HG03064 (cell line): ENCODE measurements around the gene GALNTL6.

Source experiments
- ATAC-seq: cut with Tn5 transposase; IDR thresholded peaks from one replicate; pipeline ENCODE4 v1.9.1; 2021; ENCODE audit warnings: low read depth; ENCODE audit not compliant: unreplicated experiment

Gene GALNTL6

DNA sequence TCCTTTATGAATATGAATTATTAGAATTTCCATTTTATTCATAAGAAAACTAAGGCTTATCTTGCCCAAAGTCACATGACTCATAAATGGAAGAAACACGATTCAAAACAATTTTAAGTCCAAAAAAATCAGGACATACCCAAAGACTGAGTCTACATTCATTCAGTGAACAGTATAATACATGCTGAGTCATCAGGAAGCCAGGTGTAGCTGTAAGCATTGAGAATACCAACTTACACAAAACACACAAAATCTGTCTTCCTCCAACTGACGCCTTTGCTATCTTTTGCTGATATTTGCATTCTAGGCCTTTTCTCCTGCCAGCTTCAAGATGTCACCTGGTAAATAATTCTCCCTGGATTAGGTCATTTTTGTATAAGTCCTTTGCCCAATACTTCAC is 835.3 kb downstream of the GALNTL6 start:
- ATAC-seq, result no peak

GRCh38 chr4:172649143-172649542 is 835.9 kb downstream of the GALNTL6 start:
- no peak for ATAC-seq

GRCh38 chr4:172650758-172651530 is 837.7 kb downstream of the GALNTL6 start:
- ATAC-seq, result no peak

- ATAC-seq, result no peak
Measured at GRCh38 chr4:172651961-172652360, 838.8 kb downstream of the GALNTL6 start.

GRCh38 chr4:172652369-172652768 is 839.2 kb downstream of the GALNTL6 start:
- no peak for ATAC-seq

DNA sequence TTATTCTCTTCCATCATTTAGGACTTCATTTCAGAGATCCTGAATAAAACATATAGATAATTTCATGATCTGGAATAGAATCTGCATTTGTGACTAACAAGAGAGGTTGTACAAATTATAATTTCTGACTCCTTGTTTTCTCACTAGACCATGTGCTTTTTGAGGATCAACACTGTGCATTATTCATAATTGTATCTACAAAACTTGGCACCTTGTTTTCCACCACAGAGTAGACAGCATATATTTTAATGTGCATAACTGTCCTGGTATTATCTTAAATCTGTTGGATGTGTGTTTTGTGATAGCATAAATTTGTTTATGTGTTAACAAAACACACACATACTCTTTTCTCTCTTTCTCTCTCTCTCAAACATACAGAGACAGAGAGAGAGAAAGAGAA is 840.5 kb downstream of the GALNTL6 start:
- no peak for ATAC-seq

- no peak for ATAC-seq
Measured at GRCh38 chr4:172654457-172654856, 841.3 kb downstream of the GALNTL6 start.

DNA sequence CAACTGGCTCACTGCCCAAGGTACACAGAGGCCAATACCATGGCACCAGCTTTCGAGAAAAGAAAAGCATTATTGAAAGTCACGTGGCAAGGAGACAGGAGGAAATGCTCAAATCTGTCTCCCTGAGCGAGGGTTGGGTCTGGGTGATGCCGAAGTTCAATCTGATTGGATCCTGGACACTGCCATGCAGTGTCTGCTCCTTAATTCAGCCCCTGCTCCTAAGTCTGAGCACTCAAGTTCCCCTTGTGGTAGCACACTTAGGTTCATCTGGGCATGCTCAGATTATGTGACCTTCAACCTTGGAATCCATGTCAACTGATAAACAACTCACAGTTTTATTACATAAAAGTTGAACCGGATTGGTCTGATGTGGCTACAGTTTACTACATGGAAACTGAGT is 842.9 kb downstream of the GALNTL6 start:
- ATAC-seq, result no peak

DNA sequence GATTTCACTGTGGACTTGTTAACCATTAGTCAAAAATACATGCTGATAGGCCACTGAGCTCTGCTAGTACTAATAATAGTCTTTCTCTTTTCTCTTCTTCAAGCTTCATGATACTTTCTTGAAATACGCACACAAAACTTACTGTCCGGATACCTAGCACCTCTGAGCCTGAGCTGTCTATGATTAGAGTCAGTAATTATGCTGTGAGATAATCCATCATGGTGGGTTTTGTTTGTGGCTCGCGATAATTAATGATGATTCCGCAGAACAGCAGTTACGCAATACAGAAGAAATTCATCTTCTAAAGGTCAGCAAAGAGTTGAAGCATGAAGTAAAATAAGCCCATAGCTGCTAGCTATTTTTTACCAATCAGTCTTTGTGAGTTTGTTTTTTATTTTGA is 843.9 kb downstream of the GALNTL6 start:
- ATAC-seq, result no peak

DNA sequence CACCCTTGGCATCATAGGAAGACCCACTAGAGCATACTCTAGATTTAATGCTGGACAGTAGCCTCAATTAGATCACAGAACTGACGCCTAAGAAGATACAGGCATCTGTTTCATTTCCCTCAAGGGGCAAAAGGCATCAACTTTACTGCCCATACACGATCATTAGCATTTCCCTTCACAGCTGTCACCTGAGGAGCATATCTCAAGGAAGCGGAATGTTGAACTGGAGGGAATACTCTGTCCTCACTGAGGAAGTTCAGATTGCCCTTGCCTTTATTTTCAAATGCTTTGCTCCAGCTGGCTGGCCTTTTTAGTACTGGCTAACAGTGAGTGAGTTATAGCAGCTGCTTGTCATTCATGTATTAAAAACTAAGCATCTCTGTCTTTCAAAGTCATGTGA is 847.0 kb downstream of the GALNTL6 start:
- no peak for ATAC-seq

DNA sequence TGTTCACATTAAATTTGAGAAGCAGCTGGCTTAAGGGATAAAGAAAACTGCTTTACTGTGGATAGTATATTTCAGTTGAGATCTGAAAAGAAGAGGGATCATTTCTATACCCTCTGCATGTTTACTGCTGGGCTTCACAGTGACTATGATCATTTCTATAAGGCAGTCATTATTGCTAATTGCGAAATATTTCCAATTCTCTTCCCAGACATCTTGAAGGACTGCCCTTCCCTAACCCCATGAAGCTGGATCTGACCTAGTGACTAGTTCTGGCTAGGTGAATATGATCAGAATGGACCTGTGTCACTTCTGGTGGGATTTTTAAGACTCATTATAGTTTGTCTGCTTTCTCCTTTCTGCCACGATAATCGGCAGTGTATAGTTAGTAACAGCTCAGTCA is 848.9 kb downstream of the GALNTL6 start:
- no peak for ATAC-seq

DNA sequence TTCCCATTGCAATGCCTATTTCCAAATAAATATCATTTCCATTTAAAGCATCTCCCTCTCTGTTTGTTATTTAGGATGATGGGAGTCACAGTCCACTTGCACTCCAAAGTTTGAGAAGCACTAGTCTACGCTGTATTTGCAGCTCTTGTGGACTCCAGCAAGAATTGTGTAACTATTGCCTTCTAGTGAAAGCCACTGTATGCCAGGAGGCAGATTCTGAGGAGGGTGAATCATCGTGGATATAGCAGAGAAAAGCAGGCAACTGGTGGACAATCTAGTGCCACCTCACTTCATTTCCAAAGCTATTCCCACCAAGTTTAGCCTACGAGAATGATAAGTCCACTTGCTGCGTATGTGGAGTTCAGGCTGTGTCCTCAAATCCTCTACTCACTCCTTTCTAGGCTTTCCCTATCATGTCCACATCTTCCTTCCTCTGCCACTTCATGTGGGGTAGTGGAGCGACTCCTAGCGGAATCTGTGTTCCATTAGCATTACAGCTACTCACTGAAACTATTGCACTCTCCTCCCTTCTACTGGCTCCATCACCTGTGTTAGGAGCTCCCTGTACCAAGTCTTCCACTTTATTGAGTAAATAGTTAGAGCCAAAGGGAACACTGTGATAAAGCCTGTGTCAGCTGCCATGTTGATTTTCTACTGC is 853.6 kb downstream of the GALNTL6 start:
- no peak for ATAC-seq

GRCh38 chr4:172674811-172675210 is 861.6 kb downstream of the GALNTL6 start:
- no peak for ATAC-seq

DNA sequence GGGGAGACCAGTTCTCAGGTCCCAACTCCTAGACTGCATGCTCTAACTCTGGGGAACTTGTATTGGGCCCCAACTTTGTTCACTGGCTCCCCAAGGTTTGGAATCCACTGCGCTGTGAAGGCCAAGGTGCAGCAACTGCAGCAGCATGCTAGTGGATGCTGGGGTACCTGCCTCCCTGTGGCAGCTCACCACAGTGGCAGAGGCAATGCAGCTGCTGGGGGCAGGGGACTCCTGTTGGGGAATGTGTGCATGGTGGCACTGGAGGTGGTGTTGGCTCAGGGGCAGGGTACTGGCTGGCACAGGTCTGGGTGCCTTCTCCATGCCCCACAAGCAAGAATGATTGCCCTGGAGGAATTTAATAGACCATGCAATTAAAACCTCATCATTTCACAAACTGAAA is 862.0 kb downstream of the GALNTL6 start:
- ATAC-seq, result no peak

- ATAC-seq, result no peak
Measured at GRCh38 chr4:172680691-172681090, 867.5 kb downstream of the GALNTL6 start.

DNA sequence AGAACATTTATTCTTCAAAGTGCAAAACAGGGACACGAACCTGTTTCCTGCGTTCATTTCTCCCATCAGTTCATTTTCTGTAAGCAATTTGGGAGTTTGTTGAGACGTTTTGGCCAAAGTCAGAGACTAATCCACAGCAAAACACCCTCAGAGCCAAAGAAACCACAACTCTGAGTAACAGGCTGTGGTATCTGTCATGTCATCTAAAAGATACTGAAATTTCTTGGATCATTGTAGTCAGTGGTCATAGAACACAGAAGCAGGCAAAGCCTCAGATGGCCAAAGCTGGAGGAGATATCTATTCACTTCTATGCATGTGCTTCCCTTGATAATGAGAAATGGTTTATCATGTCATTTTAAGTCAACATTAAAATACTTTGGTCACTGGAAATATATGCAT is 869.8 kb downstream of the GALNTL6 start:
- ATAC-seq, result no peak

DNA sequence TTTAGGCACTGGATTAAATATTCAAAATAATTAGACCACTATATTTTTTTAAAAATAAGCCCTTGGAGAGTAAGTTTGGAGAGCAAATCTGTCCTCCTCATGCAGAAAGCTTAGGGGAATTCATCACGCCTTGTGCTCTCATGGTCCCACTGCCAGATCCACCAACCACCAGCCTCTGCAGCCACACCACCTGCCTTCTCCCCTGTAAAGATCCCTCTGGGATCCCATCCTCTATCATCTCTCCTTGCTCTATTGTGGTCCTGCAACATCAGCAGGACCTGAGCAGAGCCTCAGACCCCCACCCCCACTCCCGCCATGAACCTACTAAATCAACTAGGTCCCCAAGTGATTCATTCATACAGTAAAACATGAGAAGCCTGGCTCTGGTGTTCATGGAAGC is 872.8 kb downstream of the GALNTL6 start:
- no peak for ATAC-seq

DNA sequence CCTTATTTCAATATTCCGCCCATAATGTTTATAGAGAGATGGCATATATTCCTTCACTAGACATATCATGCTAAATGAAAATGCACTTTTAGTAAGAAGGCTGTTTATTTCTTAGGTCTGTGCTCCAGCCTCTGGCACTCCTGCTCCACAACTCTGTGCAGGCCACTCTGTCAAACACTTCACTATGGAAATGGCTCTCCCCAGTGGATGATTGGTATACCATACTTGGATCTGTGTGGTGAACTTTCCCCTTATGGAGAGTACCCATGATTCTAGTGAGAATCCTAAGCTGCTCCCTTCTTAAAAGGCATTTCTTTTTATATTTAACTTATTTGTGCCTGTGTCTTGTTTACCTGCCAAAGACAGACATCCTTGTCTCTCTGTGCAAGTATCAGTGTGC is 875.3 kb downstream of the GALNTL6 start:
- no peak for ATAC-seq

- ATAC-seq, result no peak
Measured at GRCh38 chr4:172691552-172691951, 878.3 kb downstream of the GALNTL6 start.

GRCh38 chr4:172692701-172693100 is 879.5 kb downstream of the GALNTL6 start:
- no peak for ATAC-seq

DNA sequence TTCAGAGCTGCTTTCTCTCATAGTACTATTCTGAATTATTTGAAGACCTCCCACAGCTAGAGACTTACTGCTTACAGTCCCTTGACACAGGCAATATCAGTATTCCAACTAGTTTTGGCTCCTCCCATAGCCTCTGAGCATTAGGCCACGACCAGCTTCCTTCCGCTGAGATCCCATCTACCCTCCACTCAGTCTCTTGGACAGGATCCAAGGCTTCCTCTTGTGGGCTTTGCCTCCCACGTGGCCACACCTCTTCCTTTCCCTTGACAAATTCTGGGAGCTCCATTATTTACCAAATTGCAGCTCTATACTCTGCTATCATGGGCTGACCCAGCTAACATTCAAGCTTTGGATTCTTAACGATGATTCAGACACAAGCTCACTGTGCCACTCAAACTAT is 885.1 kb downstream of the GALNTL6 start:
- ATAC-seq, result no peak

- no peak for ATAC-seq
Measured at GRCh38 chr4:172705565-172705964, 892.4 kb downstream of the GALNTL6 start.
